ENCODE results near the gene NKIRAS2.
A peak's percentile ranks its signal among the peaks of the same experiment; 100 is the strongest.

Gene NKIRAS2

DNA sequence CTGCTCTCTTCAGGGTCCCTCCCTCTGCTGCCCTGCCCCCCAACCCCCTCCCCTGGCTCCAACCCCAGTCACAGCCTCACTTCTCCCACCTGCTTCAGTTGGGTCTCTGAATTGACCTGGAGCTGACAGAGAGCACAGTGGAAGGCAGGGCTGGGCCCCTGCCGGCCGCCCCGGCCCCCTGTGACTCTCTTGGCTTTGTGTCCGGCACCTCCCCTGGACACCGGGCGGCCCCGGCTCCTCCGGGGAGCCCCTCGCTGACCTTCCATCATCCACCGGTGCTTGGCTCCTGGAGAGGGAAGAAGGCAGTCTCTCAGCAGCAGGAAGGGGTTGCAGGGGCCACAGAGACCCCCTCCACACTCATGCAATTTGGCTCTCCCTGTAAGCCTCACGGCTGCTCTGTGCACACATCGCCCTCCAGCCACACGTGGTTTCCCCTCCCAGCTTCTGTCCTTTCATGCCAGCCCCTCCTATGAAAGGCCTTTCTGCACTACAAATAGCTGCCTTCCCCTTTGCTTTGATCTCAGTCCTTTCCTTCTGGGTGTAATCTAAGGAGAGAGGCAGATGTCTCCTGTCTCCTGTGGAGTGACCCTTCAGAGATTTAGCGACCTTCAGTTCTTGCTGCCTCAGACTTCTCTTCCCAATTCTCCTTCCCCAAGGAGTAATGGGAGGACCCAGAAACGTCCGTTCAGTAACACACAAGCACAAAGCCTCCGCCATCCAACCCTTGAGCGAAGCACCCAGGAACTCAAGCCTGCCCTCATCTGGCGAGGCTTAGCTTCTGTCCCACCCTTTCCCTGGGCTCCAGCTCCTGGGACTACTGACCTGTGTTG is 8.3 kb downstream of the NKIRAS2 start:
- DNase-seq = no peak

DNA sequence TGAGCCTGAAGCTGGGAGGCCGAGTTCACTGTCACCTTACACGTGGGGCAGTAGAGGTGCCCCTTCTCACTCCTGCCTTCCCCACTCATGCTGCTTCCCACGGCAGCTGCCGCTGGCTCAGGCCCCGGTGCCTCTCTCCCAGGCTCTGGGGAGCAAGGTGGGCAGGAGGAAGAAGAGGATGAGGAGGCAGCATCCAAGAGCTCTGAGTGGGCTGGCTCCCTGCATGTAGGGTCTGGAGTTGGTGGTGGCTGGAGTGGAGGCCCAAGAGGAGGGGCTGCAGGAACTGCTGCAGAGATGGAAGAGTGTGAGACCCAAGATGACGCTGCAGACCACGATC is 8.9 kb downstream of the NKIRAS2 start:
- no peak for DNase-seq

DNA sequence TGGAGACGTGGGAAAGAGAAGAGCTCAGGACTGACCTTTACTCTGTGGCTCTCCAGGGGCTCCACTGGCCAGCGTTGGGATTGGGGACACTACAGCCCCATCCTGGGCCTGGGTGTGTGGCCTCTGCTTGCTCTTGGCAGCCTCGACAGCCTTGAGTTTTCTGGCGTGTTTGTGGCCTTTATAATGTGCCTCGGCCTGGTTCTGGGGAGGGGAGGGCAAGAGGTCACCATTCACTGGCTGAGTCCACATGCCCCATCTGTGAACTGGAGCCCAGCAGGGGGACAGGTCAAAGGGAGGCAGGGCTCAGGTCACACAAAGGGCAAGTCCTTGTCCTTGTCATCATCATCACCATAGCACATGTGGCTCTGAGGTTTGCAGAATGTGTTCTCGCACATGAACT is 11.7 kb downstream of the NKIRAS2 start:
- DNase-seq = no peak

DNA sequence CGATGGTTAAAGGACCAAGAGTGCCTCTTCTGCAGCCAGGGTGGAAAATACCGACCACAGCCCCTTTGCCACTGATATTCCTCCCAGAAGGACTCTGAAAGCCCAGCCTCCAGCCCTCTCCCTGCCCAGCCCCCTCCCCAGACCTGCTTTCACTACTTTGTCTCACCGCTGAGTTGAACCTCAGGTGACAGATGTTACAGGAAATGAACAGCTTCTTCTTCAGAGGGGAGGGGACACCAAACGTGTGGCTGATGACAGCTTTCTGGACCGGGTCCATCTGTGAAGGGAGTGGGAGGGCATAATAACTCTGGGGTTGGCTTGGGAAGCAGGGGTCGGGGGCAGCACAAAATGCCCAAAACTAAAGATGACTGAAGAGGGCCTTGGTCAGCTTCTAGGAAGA is 14.2 kb downstream of the NKIRAS2 start:
- no peak for DNase-seq

DNA sequence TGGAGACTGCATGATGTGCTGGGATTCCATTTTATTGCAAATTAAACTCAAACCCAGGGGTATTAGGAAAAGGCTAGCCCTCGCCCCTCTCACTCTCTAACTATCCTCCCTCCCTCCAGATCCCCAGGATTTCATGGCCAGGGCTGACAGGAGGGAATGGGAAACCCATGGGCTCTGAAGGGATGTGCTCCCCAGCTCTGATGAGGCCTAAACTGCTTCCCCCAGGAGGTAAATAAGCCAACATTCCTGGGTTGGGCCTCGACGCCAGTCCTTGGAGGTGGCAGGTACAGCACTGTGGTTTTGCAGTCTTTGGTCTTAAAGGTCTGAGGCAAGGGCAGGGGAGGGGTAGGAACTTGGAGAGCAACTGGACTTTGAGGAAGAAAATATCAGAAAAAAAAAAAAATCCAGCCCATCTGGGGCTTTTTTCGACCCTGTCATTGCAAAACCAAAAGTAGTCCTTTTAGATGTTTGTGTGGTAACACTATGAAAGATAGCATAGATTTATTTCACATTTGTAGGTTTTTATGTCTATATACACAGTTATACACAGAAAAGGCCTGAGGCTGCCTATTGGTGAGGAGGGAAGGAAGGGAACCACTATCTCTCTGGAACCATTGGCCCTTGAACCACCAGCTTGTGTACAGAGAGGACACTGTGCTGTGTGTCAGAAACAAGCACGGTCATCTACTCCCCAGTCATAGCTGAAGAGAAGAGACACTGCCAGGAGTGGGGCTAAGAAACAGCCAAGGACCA is 18.5 kb downstream of the NKIRAS2 start:
- DNase-seq = no peak

DNA sequence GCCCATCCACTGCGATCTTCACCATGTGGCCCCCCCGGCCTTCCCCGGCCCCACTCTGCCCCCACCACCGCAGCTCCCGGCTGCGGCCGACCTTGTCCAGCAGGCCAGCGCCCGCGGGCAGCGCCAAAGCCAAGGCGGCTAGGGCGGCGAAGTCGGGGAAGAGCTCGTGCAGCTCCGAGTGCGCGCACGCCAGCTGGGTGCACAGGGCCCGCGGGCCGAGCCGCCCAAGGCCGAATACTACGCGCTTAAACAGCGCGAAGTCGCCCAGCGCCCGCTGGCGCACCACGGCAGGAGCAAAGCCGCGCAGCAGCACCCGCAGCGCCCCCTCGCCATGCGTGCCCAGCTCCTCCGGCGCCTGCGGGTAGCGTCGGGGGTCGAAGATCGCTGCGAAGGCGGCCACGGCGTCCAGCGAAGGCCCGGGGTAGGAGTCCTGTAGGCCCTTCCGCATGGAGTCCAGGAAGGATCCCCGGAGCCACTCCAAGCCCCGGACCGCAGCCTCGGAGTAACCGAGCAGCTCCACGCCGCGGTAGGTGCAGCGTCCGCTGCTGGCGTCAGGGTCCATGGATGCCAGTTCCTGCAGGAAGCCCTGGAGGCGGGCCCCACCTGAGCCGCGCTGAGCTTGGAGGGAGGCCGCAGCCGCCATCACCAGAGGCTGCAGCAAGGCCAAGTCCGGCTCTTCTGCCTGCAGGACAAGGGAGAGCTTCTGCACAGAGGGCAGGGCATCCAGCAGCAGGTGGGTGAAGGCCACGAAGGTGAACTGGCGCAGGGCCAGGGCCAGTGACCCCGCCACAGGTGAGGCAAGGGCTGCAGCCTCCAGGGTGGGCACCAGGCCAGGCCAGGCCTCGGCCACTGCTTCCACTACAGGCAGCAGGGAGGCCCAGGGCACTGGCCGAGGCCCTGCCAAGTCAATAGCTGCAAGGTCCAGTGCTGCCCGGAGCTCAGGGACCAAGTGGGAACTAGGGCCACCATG is 20.2 kb downstream of the NKIRAS2 start:
- DNase-seq = no peak

DNA sequence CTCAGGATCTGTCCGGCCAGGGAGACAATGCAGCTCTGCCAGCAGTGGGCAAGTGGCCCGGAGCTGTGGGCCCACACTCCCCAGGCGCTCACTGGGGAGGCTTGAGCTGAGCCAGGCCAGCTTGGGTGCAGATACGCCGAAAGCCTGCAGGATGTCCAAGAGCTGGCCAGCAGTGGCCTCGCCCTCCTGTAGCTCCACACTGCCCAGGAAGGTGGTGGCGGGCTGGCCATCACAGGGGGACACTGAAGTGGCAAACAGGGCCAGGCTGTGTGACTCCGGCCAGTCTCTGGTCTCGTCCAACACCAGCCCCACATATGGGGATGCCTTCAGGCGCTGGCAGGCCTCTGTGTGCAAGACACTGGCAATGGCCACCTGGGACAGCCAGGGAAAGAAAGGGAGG is 20.9 kb downstream of the NKIRAS2 start:
- no peak for DNase-seq

DNA sequence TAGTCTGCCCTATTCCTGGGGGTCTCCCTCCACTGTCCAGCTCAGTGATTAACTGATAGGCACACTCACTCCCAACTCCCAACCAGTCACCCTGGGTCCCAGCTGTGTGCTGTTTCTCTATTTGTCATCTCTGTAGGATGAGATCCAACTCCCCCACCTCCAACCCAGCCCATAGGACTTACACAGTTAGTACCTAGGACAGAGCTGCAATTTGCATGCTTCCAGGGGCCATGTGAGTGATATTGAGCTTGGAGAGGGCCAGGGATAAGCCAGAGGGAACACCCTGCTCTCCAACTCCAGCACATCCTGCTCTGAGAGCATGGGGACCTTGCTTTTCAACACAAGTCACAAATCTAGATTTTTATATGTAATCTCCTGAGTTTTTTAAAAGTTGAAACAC is 21.7 kb downstream of the NKIRAS2 start:
- DNase-seq = no peak

DNA sequence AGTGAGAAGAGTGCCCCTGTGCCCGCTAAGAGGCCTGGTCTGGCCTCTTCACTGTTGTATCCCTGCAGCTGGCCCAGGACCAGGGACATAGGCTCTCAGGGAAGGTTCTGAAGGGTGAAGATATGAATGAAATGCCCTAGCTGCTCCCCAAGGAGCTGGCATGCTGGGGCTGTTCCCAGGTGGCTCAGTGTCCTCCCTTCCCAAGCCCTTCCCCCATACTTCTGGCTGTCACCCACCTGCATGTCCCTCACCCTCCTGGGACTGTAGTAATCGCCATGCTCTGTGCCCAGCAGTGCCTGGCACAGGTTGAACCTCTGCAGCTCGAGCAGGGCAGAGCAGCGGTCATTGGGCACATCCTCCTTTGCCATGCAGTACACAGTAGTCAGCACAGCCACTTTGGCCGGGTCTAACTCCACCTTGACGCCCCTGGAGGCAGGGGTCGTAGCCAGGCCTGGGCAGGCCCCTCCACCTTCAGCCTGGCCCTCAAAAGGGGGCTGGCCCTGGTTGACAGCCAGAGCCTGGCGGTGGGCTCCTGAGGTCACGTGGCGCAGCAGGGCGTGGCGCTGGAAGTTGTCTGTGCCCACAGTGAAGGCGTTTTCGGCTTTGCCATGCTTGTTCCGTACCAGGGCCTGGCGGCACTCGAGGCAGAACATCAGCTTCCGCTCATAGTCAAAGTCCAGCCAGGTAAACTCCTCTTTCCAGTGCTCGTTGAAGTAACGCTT is 22.9 kb downstream of the NKIRAS2 start:
- DNase-seq = no peak

DNA sequence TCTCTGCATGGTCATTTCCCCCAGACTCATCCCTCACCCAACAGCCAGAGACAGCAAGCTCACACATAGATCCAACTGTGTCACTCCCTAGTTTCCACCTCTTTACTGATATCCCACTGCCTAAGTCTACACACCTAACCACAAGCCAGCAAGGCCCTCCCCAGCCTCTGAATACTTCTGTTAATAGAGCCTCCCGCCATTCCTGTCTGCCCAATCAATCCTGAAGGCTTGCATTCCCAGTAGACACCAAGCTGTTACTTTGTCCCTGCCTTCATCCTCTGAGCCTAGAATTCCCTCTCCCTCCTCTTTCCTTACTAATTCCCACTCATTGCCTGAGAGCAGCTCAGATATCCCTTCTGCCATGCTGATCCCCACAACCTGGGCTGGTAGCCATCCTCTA is 25.8 kb downstream of the NKIRAS2 start:
- no peak for DNase-seq

DNA sequence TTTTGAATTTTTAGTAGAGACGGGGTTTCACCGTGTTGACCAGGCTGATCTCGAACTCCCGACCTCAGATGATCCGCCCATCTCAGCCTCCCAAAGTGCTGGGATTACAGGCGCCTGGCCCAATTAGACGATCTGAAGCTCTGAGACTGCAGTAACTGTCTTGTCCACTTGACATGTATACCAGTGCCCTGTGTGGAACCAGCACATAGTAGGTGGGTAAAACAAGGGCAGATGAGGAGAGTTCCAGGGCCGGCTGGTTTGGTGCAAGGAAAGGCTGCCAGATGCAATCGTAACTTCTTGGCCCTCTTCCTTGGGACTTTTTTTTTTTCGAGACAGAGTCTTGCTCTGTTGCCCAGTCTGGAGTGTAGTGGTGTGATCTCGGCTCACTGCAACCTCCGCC is 27.5 kb downstream of the NKIRAS2 start:
- no peak for DNase-seq

DNA sequence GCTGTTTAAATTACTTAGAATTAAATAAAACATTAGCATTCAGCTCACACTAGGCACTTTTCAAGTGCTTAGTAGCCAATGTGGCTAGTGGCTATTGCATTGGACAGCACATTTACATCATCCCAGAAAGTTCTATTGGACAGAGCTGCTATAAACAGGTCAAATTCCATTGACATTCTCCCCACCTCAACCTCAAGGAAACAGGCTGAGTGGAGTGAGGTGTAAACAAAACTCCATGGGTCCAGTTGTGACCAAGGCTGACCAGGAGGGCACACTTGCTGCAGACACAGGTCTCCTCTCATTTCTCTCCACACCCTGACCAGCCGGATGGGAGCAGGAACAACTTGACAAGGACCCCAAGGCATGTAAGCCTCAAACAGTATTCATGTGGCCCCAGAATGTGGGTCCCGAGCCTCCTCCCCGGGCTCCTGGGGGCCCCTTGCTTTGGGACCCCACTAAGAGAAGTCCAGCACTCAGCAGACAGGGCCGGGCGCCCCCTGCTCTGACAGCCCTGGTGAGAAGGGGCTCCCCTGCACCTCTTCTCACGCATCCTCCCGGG is 30.0 kb downstream of the NKIRAS2 start:
- DNase-seq = no peak

DNA sequence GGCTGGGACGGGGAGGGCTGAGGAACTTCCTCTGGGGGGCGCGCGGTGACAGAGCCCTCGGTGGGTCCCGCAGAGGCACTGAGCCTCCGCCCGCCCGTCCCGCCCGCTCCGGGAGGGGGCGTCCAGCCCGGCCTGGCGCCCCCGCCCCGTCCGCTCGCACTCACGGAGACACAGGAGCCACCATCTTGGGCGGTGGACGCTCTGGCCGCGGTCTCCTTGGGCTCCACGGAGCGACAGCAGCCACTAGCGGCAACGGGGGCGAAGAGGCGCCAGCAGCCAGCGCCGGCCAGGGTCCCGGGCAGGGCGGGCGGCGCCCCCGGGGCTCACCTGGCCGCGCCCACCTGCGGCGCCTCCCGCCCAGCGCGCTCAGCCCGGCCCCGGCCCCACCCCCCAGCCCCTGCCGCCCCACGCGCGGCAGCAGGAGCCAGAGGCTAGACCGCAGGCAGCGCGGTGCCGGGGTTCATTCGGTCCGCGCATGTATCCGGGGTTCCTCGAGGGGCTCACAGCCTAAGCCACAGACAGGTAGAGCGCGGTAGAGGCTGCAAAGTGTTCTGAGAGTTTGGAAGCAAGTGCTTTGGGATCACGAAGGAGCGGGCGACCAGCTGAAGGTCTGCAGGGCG is 30.6 kb downstream of the NKIRAS2 start, which contains the start of gene C17orf113:
Gene C17orf113 (minus strand): TSS at position 209 of the 620 bp plus-strand sequence. CDS start 7,225 bp downstream, outside the sequence.
- DNase-seq = peak; percentile 27

DNA sequence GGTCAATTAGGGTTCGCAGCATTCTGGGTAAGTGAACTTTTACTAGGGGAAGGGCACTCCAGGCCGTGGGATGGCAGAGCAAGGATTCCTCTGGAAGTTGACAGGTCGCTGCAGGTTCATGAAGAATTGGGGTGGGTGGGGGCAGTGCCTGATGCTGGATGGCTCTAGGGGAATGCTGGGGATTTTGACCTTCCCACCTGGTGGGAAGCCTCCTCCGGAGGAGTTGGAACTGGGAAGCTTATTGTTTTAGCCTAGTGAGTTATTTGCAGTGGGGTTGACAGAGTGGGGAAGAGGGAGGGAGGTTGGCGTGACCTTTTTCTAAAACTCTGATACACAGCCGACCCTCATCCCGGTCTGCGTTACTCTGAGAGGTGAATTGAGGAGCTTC is 31.1 kb downstream of the NKIRAS2 start:
- no peak for DNase-seq

DNA sequence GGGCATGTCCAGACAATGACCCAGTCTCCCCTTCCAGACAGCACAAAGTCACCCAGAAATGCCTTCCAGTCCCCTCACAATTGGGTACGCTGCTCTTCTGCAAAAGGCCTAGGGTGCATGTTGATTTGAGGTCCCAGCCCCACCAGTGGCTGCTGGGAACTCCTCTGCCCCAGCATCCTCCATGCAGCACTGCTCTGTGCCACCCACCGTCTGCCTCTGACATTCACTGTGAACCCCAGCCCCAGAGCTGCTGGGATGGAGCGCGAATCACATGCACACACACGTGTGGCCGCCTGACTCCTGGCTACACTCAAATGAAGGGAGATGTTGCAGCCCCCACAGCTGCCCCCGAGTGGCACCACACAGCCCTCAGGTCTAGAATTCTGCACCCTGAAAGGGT is 31.8 kb downstream of the NKIRAS2 start:
- DNase-seq = no peak

DNA sequence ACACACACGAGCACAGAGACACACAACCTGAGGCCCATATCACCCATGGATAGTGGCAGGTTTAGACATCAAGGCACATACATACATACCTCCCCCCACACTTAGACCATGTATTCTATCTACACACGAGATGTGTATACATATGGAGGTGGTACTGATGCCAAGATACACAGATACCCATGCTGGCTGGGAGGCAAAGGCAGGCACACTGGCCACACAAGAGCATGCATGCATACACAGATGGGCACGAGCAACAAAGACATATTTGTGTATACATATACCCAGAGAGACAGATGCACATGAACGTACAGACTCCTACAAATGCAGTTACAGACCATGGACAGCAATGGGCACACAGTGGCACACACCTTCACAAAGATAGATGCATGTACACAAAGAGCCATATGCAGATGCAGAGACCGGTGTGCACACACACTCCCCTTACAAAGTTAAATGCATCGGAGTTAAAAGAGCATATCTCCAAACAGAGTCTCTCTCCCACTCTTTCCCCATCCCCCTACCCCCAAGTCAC is 32.5 kb downstream of the NKIRAS2 start:
- no peak for DNase-seq

DNA sequence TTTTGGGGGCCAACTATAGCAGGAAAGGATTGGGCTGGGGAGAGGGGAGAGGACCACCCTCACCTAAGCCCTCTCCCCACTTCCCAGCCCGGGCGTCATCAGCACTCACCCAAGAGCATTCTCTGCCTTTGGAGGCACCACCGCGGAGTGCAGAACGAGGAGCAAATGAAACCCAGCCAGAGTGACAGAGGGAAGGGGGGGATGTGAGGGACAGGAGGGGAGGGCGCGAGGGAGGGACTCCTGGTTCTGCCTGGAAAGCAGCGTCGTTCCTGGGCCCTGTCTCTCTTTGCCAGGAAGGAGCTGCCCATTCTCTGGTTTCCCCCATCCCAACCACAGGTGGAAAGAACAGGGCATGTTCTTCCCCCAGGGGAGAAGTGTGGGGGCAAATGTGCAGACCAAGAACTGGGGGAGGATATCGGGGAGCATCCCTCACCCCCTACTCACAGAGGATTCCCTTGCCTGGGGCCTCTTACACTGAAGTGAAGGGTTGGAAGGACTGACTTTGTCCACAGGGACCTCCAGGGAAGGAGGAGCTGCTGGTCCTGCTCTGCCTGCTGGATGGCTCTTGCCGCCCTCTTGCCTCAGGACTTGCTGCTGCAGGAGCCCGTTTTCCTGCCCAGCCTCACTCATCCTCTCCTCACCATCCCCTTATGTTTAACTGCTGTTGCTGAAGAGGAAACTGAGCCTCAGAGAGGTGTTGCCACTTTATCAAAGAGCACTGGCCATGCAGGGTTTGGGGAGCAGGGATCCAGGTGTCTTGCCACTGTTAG is 34.0 kb downstream of the NKIRAS2 start:
- no peak for DNase-seq

DNA sequence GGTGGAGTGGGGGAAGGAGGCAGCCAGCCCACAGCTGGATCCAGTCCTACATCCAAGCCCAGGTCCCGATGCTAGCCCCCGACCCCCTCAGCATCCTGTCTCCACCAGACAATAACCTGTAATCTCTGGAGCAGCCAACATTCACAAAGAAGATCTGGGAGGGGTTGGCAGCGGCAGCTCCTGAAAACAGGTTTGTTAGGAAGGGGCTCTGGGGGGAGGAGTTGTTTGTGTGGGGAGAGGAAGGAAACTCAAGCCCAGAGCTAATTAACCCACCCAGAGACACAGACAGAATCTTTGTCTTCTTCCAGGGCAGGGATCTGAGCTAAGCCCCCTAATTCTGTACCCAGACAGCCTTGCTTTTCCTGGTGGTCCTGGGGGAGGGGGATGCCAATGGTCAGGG is 35.1 kb downstream of the NKIRAS2 start:
- DNase-seq = no peak

DNA sequence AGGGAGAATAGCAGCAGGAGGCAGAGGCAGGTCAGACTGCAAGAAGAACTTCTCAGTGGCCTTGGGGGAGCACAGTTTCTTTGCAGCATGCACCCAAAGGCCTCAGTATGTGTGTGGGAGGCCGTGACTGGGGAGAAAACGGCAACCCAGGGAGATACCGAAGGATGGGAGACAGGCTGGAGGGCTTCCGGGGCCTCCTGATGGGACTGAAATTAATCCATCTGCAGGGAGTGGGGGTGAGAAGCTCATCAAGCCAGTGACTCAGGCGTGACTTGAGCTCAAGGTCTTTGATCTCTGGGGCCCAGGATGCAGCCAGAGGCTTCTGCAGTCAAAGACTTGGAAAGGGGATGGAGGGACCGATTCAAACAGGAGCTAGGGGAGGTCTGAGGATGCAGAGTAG is 35.6 kb downstream of the NKIRAS2 start:
- DNase-seq = no peak

DNA sequence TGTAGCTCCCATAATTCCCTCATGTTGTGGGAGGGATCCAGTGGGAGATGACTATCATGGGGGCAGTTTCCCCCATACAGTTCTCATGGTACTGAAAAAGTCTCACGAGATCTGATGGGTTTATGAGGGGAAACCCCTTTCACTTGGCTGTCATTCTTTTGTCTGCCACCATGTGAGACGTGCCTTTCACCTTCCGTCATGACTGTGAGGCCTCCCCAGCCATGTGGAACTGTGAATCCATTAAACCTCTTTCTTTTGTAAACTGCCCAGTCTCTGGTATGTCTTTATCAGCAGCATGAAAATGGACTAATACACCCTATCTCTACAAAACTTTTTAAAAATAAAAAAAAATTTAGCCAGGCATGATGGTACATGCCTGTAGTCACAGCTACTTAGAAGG is 36.7 kb downstream of the NKIRAS2 start:
- no peak for DNase-seq

DNA sequence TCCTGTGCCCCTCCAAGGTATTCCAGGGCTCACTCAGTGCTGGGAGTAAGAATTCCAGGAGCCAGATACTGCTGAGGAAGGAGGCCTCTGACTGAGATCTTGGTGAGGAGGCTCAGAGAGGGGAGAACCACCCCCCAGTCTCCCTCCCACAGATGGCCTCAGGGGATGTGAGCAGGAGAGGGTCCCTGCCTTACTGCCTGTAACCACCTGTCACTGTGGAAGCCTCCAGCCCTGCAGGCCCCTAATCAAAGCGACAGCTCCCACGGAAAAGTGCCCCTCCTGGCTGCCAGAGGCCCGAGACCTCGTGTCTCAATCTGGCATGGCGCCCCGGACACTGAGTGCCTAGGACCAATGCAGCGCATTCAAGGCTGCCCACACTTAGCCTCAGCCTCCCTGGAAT is 38.2 kb downstream of the NKIRAS2 start:
- no peak for DNase-seq
